VCaP (cell line): ENCODE measurements around the gene RHOV.
"Not testable (repeated sequence)": the region's sequence is repeated elsewhere in the genome, so short reads cannot be mapped to it uniquely, and the experiment has no call there.

Experiments used
- H3K27ac ChIP-seq: fragments of 450-650 bp; 2 replicates; pipeline ENCODE4 v1.5.1; 2017
- TF ChIP-seq, protein P1 (sequence below): fragments of 450-650 bp; conservative IDR thresholded peaks from 2 replicates; pipeline ENCODE4 v1.5.1; 2017; ENCODE audit warnings: mild to moderate bottlenecking, moderate library complexity

Gene RHOV

DNA sequence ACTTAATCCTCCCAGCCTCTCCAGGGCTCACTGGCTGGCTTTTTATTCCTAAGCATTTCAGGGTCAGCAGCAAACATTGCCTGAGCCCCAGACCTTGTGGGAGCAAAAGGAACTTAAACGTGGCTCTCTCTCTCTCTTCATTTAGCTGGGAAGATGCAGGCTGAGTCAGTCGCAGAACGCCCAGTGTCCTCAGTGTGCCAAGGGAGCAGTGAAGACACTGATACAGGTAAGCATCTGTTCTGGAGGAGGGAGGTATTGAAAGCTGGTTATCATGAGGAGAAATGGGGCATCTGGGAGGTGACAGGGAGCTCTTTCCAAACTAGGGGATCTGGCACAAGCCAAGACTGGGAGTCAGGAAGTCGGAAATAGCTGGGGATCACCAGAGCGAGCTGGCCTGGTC, 4.3 kb downstream of the RHOV start:
- H3K27ac ChIP-seq: no peak overlapping the region
- TF ChIP-seq, protein P1, sequence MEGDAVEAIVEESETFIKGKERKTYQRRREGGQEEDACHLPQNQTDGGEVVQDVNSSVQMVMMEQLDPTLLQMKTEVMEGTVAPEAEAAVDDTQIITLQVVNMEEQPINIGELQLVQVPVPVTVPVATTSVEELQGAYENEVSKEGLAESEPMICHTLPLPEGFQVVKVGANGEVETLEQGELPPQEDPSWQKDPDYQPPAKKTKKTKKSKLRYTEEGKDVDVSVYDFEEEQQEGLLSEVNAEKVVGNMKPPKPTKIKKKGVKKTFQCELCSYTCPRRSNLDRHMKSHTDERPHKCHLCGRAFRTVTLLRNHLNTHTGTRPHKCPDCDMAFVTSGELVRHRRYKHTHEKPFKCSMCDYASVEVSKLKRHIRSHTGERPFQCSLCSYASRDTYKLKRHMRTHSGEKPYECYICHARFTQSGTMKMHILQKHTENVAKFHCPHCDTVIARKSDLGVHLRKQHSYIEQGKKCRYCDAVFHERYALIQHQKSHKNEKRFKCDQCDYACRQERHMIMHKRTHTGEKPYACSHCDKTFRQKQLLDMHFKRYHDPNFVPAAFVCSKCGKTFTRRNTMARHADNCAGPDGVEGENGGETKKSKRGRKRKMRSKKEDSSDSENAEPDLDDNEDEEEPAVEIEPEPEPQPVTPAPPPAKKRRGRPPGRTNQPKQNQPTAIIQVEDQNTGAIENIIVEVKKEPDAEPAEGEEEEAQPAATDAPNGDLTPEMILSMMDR: no peak

DNA sequence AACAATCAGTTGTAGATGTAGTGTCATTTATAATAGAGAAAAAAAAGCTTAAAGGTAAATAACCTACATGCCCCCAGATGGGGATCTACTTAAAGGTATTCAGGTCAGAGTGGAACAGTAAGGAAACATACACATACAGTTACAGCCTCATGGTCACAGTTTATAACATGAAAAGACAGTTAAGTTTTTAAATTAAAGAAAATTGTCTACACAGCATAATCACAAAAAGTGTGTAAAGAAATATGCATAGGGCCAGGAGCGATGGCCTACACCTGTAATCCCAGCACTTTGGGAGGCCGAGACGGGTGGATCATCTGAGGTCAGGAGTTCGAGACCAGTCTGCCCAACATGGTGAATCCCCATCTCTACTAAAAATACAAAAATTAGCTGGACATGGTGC, 6.8 kb downstream of the RHOV start:
- H3K27ac ChIP-seq: no peak overlapping the region
- TF ChIP-seq, protein P1: no peak

DNA sequence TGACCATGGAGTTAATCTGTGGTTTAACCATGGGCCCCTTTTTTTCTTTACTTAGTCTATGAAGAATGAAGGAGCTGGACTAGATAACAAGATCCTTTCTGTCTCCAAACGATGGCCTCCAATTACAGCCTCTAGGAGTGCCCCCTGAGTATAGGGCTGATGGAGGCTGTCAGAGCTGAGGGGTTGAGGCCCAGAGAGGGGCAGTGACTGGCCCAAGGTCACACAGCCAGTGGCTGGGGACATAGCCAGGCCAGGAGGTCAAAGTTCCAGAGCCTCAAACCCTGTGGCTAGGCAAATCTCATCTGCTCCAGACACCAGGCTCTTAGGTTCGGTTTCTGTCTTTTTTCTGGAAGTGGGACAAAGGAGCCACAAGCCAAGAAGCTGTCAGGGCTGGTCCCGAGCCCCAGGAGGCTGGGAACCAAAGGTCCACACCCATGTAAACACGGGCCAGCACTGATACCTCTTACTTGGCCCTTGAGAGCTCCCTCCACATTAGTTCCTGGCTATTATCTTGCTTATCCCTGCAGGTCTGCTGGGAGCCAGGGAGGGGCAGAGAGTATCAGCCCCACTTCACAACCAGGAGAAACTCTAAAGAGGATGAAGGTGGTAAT, 10.3 kb downstream of the RHOV start:
- H3K27ac ChIP-seq: no peak overlapping the region
- TF ChIP-seq, protein P1: no peak

DNA sequence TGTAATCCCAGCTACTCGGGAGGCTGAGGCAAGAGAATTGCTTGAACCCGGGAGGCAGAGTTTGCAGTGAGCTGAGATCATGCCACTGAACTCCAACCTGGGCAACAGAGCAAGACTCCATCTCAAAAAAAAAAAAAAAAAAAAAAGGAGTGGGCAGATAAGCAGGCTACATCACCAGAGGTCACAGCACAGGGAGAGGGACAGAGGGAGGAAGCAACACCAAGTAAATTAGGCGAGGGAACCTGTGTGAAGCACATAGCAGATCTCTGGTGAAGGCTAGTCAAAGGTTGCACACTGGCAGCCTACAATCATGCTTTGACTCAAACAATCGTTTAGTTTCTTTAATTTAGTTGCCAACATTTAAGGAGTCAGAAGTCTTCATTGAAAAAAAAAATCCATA, 12.9 kb downstream of the RHOV start:
- not testable (repeated sequence) for H3K27ac ChIP-seq

DNA sequence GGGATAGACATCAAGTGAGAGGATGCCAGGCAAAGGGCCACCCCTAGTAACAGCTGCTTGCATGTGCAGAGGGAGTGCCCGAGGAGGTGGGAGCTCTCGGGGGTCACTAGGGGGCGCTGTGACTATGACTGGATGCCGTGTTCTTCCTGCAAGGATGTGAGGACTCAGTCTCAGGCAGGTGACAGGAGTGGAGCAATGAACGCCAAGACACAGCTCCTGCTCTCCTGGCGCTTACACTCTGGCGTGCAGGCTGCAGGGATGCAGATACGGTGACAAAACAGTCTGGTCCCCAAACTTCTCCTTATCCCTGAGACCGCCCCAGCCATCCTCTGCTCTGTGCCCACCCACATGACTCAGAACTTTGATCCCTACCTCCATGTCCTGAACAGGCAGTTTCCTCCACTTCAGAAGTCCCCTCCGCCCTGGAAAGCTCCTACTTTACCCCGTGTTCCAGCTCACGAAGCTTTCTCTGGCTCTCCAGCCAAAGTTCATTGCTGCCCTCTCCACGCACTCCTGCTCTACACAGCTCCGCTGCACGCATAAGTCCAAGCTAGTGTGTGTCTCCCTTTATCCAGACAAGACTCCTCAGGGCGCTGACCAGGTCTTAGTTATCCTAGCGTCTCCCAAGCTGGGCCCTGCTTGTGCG, 14.7 kb downstream of the RHOV start:
- TF ChIP-seq, protein P1: peak; percentile 81

DNA sequence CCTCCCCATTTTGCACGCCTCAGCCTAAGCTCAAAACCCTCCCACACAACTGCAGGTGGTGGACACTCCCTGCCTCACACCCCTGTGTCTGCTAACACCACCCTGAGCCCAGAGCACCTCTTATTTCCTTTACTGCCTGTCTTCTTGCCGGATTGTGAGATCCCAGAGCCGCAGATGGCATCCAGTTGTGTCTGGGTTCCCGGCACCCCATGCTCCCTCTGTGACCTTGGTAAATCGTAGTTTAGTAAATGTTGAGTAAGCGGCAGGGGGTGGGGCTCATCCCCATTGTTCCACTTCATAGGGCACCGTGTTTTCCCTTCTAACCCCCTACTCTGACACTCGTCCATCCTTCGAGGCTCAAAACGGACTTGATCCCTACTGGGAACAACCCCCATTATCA, 15.3 kb downstream of the RHOV start:
- TF ChIP-seq, protein P1: no peak
- H3K27ac ChIP-seq: no peak overlapping the region

More for the DNA sequence above, 14.7 kb downstream of the RHOV start:
- H3K27ac ChIP-seq: no peak overlapping the region

DNA sequence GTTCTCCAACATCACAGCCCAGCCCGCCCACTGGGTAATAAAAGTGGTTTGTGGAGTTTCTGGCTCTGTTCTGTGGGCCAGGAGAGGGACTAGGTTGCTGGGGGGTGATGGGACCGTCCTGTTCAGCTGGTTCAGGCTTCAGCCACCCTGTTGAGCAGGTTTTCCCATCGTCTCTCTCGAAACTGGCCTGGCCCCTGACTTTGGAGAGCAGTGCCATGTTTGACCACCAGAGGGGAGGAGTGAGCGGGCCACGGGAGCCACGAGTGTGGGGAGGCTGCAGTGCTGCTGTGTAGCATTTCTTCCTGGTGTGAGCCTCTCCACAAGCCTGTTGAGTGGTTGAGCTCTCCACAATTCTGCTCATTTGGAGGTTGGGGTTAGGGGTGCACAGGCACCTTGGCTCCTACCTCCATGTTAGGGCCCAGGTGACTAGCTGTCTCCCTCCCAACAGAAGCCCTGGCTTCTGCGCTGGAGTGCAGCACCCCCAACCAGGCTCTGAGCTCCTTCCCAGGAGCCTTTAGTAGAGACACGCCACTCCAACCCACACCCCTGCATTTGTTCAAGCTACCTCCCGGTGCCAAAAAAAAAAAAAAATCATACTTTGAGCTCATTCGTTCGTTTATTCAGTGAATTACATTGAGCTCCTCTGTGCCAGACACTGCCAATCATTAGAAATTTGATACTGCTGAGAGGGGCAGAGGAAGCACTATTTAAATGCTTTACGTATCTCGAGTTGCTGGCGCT, 16.3 kb downstream of the RHOV start:
- TF ChIP-seq, protein P1: peak; percentile 97
- peak overlapping the region; percentile 92 for H3K27ac ChIP-seq

DNA sequence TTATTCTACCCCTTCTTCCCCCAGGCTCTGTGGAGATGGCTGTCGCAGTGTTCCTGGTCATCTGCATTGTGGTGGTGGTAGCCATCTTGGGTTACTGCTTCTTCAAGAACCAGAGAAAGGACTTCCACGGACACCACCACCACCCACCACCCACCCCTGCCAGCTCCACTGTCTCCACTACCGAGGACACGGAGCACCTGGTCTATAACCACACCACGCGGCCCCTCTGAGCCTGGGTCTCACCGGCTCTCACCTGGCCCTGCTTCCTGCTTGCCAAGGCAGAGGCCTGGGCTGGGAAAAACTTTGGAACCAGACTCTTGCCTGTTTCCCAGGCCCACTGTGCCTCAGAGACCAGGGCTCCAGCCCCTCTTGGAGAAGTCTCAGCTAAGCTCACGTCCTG, 17.3 kb downstream of the RHOV start:
- peak overlapping the region; percentile 92 for H3K27ac ChIP-seq
- TF ChIP-seq, protein P1: no peak
